Lower leg skin (tissue), 3 donors: ENCODE results near the gene THSD7B.

Experiments
- CTCF ChIP-seq, 3 donors: fragments of 450-650 bp; IDR thresholded peaks; one replicate each; pipeline ENCODE4 v1.5.1; 2016; ENCODE audit warnings: antibody characterized with exemption in 3 of 3, mild to moderate bottlenecking in 3 of 3, moderate library complexity in 2 of 3
- POLR2A ChIP-seq, 2 donors: fragments of 450-650 bp; IDR thresholded peaks; one replicate each; pipeline ENCODE4 v1.6.1; 2016 to 2017; ENCODE audit warnings: antibody characterized with exemption in 2 of 2, mild to moderate bottlenecking in 1 of 2, moderate library complexity in 1 of 2

GRCh38 chr2:137539336-137539735, 774.0 kb downstream of the THSD7B start:
- TF ChIP-seq CTCF (IDR thresholded peaks at IDR 0.05) (no peak), POLR2A (IDR thresholded peaks at IDR 0.05) (no peak)
